Stimulated activated naive CD4-positive, alpha-beta T cell treated with Interleukin-2 at 50 U/mL for 16 hours (primary cell): ENCODE data around the gene FAM240A.
"Not testable (repeated sequence)": the region's sequence is repeated elsewhere in the genome, so short reads cannot be mapped to it uniquely, and the experiment has no call there.

Experiments
- DNase-seq: peaks from one replicate; lab custom pipeline; 2025; lab: John Stamatoyannopoulos, UW

The FAM240A gene

GRCh38 chr3:46586738-46587246, 25.5 kb upstream of the FAM240A start:
- no peak for DNase-seq

GRCh38 chr3:46587268-46587667, 25.1 kb upstream of the FAM240A start:
- DNase-seq = not testable (repeated sequence)

DNA sequence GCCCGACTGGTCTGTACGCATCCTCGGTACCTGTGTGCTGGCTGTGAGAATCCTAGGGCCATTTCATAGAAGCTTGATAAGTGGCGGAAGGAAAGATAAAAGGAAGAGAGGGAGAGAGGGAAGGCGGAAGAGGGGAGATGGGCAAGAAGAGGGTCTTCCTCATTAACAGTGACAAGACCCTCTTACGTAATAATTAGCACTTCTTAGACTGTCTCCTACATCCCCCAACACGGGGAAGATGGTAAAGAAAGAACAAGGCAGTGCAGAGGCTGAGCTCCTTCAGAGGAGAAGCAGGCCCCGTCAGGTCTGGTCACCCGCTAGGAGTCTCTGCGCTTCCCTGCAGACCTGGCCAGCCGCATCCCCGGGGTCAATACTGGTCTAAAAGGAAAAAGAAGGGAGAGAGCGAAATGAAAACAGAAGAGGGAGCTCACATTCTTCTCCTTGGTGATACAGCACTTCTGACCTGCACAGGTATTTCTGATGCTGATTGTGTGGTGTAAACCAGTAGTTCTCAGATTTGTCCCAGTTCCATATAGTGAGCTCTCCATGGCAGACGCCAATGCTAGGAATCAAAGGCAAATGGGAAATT, 19.0 kb upstream of the FAM240A start:
- DNase-seq = no peak

DNA sequence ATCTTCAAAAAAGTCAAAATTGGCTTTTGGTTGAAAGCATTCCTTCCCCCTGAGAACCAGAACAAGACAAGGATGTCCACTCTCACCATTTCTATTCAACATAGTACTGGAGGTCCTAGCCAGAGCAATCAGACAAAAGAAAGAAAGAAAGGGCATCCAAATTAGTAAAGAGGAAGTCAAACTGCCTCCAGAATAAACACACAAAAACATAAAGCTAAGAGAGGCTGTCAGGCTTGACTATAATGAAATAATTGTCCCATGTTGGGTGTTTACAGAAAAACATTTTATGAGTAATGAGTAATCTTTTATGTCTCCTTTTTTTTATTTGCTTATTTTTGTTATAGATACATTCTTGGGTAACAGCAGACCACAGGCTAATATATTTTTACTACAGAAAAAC, 18.3 kb upstream of the FAM240A start:
- DNase-seq = no peak

- DNase-seq = no peak
These were observed 17.6 kb upstream of the FAM240A start for GRCh38 chr3:46594723-46595122.

GRCh38 chr3:46595819-46596314, 16.5 kb upstream of the FAM240A start:
- no peak for DNase-seq

- no peak for DNase-seq
These were observed 12.7 kb upstream of the FAM240A start for GRCh38 chr3:46599590-46599989.

- DNase-seq = no peak
These were observed 8.8 kb upstream of the FAM240A start for GRCh38 chr3:46603446-46604046.

DNA sequence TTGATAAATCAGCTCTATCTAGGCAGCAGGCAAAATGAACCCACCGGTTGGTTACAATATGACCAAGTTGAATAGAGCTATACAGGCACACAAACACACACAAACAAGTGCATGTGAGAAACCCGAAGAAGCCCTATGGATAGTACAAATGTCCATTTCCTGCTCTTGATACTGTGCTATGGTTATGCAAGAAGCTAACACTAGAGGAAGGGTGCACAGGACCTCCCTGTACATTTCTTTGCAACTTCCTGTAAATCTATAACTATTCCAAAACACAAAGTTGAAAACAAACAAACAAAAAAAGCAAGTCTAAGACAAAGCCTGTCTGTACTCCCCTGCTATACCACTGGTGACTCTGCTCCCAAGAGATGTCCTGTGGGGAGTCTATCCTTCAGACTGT, 8.2 kb upstream of the FAM240A start:
- DNase-seq = no peak

DNA sequence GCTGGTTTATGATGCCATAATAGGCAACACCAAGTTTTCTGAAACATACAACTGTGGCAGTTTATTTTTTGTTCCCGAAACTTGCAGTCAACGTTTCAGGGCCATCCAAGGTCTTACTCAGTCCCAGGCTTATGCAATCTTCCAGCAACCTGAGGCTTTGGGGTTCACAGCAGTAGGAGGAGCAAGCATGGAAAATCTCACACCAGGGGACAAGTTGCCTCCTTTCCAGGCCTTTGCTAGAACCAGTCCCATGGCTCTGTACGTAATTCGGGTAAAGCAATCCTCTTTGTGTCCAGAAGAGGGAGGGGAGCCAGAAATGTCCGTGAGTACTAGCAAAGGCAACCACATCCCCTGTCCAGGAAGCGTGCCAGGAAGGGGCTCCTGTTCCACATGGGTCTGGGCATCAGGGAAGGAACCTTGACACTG, 4.7 kb upstream of the FAM240A start:
- no peak for DNase-seq

DNA sequence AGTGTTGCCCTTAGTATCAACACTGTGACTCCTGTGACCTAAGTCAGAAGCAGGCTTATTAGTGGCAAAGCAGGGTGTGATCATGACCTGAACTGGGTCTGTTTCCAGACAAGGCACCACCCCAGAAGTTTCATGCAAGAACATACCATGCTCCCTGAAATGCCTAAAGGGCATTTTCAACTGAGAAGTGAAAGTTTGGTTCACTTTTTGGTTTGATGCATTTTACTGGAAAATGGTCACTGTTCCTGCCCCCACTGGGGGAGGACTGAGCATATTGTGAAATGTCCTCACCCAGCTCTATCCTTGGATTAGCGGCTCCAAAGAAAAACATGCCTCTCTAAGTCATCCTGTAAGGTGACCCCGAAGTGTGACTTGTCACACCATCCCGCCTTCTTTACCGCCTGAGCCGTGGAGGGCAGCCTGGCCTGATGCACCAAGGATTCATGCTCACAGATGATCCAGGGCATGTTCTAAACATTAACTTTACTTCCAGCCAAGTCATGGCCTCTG, 3.1 kb upstream of the FAM240A start:
- DNase-seq = no peak

DNA sequence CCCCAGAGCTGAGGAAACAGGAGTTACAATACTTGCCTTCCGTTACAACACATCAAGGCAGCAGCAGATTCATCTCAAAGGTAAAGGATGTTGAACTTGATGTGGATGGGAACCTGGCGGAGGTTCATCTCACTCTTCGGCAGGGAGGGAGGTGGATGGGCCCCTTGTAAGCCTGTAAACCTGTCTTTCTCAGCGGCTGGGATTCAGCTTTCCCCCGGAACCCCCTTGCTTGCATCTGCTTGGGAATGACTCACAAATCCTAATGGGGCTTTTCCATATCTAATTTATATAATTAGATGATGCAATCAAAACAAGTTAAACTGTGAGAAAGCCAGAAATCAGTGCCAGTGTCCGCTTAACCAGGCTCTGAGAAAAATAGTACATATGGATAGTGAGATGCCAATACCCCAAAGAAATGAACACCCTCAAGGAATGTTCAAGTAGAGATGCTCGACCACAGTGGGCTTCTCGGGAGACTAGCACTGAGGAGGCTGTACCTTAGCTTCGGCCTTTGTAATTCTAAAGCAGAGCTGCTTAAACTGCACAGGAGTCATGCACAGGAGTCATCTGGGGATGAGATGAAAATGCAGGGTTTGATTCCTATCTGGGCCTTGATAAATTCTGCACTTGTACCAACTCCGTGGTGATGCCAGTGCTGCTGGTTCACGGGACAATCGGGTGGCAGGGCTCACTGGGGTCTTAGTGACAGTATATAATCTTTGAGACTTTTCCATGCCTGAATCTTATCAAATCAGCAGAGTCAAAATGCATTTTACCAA, 2.2 kb upstream of the FAM240A start:
- no peak for DNase-seq

DNA sequence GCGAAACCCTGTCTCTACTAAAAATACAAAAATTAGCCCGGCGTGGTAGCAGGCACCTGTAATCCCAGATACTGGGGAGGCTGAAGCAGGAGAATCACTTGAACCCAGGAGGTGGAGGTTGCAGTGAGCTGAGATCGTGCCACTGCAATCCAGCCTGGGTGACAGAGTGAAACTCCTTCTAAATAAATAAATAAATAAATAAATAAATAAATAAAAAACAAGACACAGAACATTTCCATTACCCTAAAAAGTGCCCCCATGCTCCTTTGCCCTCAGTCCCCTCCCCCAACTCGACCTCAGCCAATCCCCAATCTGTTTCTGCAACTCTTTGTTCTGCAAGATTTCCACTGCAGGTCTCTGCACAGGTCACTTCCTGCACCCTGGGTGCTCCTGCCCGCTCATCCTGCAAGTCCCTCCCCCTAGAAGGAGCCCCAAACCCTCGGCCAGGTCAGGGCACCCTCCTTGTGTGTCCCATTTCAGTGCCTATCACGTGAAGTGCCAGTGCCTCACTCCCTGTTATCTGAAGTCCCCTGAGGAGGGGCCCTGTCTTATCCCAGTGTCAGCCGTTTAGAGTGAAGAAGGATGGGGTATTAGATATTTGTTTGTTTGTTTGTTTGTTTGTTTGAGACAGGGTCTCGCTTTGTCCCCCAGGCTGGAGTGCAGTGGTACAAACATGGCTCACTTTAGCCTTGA, 1.1 kb downstream of the FAM240A start:
- DNase-seq = no peak

DNA sequence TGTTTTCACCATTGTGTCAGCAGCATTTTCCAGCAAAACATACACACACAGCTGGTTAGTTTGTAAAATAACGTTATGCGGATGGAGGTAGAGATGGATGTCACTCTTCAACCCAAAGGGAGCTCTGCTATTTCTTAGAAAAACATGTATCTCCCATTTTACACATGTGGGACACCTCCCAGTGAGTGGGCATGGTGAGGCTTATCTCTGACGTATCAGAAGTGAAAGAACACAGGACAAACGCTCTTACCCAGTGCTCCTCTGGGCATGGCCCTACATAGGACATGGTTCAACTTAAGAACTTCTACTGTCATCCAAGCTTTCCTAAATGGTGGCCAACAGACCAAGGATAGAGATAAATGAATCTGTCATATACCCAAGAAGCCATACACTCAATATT, 2.1 kb downstream of the FAM240A start:
- DNase-seq = no peak

DNA sequence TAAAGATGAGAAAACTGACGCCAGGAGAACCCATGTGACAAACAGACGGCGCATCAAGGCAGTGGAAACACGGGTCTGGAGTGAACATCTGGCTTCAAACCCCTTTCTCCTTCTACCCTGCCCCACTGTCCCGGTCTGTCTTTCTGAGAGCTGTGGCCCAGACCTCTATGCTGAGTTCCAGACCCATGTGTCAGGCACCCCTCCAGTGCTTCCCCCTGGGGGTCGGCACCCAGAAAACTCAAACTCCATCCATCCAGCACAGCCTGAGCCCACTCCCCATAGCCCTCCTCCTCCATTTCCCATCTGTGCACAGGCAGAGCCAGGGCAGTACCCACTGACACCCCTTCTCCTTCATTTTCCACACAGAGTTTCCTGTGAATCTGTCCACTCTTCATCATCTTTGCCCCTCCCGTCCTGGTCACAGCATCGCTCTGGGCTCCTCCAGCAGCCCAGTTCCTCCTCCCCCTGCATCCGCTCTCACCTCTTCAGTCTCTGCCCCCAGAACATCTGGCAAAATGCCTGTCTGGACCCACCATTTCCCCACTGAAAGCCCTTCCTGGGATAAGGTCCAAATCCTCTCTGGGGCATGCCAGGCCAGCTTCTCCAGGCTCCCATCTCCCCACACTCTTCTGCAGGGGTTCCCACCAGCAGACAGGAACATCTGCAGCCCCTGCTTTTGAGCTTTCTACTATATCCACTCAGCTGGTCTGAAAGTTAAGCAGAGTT, 2.9 kb downstream of the FAM240A start:
- DNase-seq = no peak

- DNase-seq = no peak
These were observed 3.7 kb downstream of the FAM240A start for GRCh38 chr3:46615976-46616375.

DNA sequence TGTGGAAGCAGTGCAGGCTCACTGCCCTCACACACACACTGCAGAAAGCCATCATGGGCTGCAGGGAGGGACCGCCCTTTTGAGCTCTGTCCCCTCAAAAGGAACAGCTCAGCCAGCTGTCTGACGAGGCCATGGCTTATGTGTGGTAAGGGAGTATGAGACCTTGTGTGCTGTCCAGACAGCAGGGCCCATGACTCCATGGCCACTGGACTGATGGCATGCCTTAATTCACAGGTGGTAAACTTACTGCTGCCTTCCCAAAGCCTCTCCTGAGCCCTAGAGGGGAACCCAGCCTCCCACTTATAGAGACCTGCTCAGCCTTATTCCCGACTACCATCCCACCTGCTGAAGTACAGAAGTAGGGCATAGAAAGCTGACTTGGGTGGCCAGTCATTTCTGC, 5.6 kb downstream of the FAM240A start:
- DNase-seq = no peak

GRCh38 chr3:46619845-46620778, 7.8 kb downstream of the FAM240A start:
- no peak for DNase-seq

GRCh38 chr3:46624533-46624932, 12.2 kb downstream of the FAM240A start:
- DNase-seq = no peak

DNA sequence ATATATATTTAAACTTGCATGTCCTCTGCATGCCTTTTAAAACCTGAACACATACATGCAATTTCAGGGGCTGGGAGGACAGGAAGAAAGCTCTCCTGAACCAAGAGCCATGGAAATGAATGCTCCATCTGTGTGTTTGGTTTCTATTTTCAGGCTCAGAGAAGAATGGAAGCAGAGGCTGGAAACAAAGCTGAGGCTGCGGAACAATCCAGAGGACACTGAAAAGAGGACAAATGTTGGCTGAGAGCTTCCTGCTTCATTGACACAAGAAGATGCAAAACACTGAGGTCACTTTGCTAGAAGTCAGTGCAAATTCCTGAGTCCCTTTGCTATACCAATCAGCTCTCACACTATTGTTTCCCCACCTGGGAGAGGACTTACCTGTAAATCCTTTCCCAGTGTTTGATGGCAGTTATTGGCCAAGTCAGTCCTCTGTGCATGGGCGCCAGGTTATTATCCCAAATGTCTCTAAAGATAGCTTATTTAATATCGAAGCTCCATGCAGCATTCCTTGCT, 12.7 kb downstream of the FAM240A start:
- no peak for DNase-seq
